NB4 (cell line): ENCODE results near the gene ZNF512.

Source experiments
- DNase-seq: peaks from one replicate; pipeline ENCODE4 v3.0.0; 2010; ENCODE audit warnings: low read depth
- H3K4me3 ChIP-seq: one replicate; pipeline ENCODE4 v1.5.1; 2011; ENCODE audit warnings: mild to moderate bottlenecking, low read depth, low read length, moderate library complexity
- CTCF ChIP-seq: IDR thresholded peaks from one replicate; pipeline ENCODE4 v1.5.1; 2012; ENCODE audit warnings: low read depth, low read length
- MAX ChIP-seq: IDR thresholded peaks from 2 replicates; pipeline ENCODE4 v1.6.1; 2011; ENCODE audit warnings: low read depth, low read length
- MYC ChIP-seq: IDR thresholded peaks from 2 replicates; pipeline ENCODE4 v1.6.1; 2011; ENCODE audit warnings: low read depth, low read length
- POLR2A ChIP-seq: IDR thresholded peaks from 2 replicates; pipeline ENCODE4 v1.6.1; 2011; ENCODE audit warnings: mild to moderate bottlenecking; ENCODE audit not compliant: insufficient read length; ENCODE audit errors: extremely low read depth

ZNF512 gene

GRCh38 chr2:27566628-27567027, 16.2 kb upstream of the ZNF512 start:
- TF ChIP-seq POLR2A (no peak), CTCF (no peak), MAX (no peak), MYC (no peak)
- H3K4me3 ChIP-seq = no peak overlapping the region
- no peak for DNase-seq

GRCh38 chr2:27569398-27569797, 13.4 kb upstream of the ZNF512 start:
- TF ChIP-seq CTCF (no peak), MYC (no peak), MAX (no peak), POLR2A (no peak)
- DNase-seq = no peak
- H3K4me3 ChIP-seq = no peak overlapping the region

GRCh38 chr2:27571197-27571596, 11.6 kb upstream of the ZNF512 start:
- no peak for TF ChIP-seq CTCF
- TF ChIP-seq POLR2A = no peak
- no peak for TF ChIP-seq MYC
- no peak for TF ChIP-seq MAX
- H3K4me3 ChIP-seq = no peak overlapping the region
- no peak for DNase-seq

GRCh38 chr2:27571681-27572080, 11.2 kb upstream of the ZNF512 start:
- no peak overlapping the region for H3K4me3 ChIP-seq
- DNase-seq = no peak
- no peak for TF ChIP-seq MYC
- TF ChIP-seq MAX = no peak
- TF ChIP-seq CTCF = no peak
- no peak for TF ChIP-seq POLR2A

GRCh38 chr2:27572439-27572838, 10.4 kb upstream of the ZNF512 start:
- no peak for TF ChIP-seq MAX
- no peak for TF ChIP-seq POLR2A
- TF ChIP-seq CTCF = no peak
- TF ChIP-seq MYC = no peak
- H3K4me3 ChIP-seq = no peak overlapping the region

GRCh38 chr2:27572998-27573429, 9.8 kb upstream of the ZNF512 start:
- DNase-seq = no peak
- H3K4me3 ChIP-seq = no peak overlapping the region
- TF ChIP-seq MAX = no peak
- TF ChIP-seq POLR2A = no peak
- TF ChIP-seq CTCF = no peak
- no peak for TF ChIP-seq MYC

More at GRCh38 chr2:27572439-27572838, 10.4 kb upstream of the ZNF512 start:
- DNase-seq = no peak
